Fibroblast of skin of scalp (primary cell): ENCODE measurements around the gene CPNE5.

Experiments
- DNase-seq: peaks from one replicate; pipeline ENCODE4 v3.0.0-alpha.2; 2013

CPNE5 gene

GRCh38 chr6:36834576-36835341 is 4.5 kb downstream of the CPNE5 start:
- no peak for DNase-seq

- DNase-seq, result no peak
Observed at GRCh38 chr6:36833182-36833789, 6.0 kb downstream of the CPNE5 start.

GRCh38 chr6:36832313-36832712 is 6.9 kb downstream of the CPNE5 start:
- DNase-seq, result no peak

- no peak for DNase-seq
Observed at GRCh38 chr6:36830577-36830976, 8.7 kb downstream of the CPNE5 start.

GRCh38 chr6:36829919-36830544 is 9.2 kb downstream of the CPNE5 start:
- no peak for DNase-seq

- peak; percentile 78 for DNase-seq
Observed at GRCh38 chr6:36827261-36828079, 11.8 kb downstream of the CPNE5 start.

- DNase-seq, result no peak
Observed at GRCh38 chr6:36826520-36827227, 12.6 kb downstream of the CPNE5 start.

- DNase-seq, result no peak
Observed at GRCh38 chr6:36825994-36826393, 13.2 kb downstream of the CPNE5 start.

- no peak for DNase-seq
Observed at GRCh38 chr6:36825452-36825851, 13.8 kb downstream of the CPNE5 start.

GRCh38 chr6:36824253-36824652 is 15.0 kb downstream of the CPNE5 start:
- DNase-seq, result no peak

GRCh38 chr6:36823421-36824096 is 15.7 kb downstream of the CPNE5 start:
- no peak for DNase-seq

GRCh38 chr6:36822506-36823269 is 16.6 kb downstream of the CPNE5 start:
- no peak for DNase-seq

GRCh38 chr6:36821581-36822335 is 17.5 kb downstream of the CPNE5 start:
- DNase-seq, result no peak

- peak; percentile 45 for DNase-seq
Observed at GRCh38 chr6:36820700-36821580, 18.3 kb downstream of the CPNE5 start.

GRCh38 chr6:36818756-36819155 is 20.5 kb downstream of the CPNE5 start:
- DNase-seq, result no peak

- no peak for DNase-seq
Observed at GRCh38 chr6:36817847-36818246, 21.4 kb downstream of the CPNE5 start.

- DNase-seq, result no peak
Observed at GRCh38 chr6:36817176-36817817, 21.9 kb downstream of the CPNE5 start.

- DNase-seq, result no peak
Observed at GRCh38 chr6:36815962-36816735, 23.1 kb downstream of the CPNE5 start.
